CD4-positive, alpha-beta T cell treated with Interleukin-4 for 1 hour (primary cell): ENCODE results near the gene IGF2BP3.

Experiments used
- DNase-seq, 2 donors: peaks; one replicate each; pipeline ENCODE4 v3.0.0-alpha.2; 2020 to 2022

Gene IGF2BP3

GRCh38 chr7:23373151-23374004, 96.9 kb downstream of the IGF2BP3 start:
- DNase-seq, result peak; percentile 28 to 53

- no peak for DNase-seq
Observed at GRCh38 chr7:23372611-23373010, 97.7 kb downstream of the IGF2BP3 start.

GRCh38 chr7:23371654-23372053, 98.6 kb downstream of the IGF2BP3 start:
- DNase-seq, result no peak

GRCh38 chr7:23369695-23370404, 100.4 kb downstream of the IGF2BP3 start:
- DNase-seq, result no peak

GRCh38 chr7:23369100-23369499, 101.2 kb downstream of the IGF2BP3 start:
- no peak for DNase-seq

- no peak for DNase-seq
Observed at GRCh38 chr7:23358152-23358674, 112.1 kb downstream of the IGF2BP3 start.

GRCh38 chr7:23357190-23358093, 112.8 kb downstream of the IGF2BP3 start:
- peak in 1 of 2 donors; percentile 16 for DNase-seq

GRCh38 chr7:23356726-23357125, 113.6 kb downstream of the IGF2BP3 start:
- DNase-seq, result peak in 1 of 2 donors; percentile 36

GRCh38 chr7:23356168-23356567, 114.1 kb downstream of the IGF2BP3 start:
- no peak for DNase-seq

- no peak for DNase-seq
Observed at GRCh38 chr7:23353172-23353571, 117.1 kb downstream of the IGF2BP3 start.

- no peak for DNase-seq
Observed at GRCh38 chr7:23350466-23350865, 119.8 kb downstream of the IGF2BP3 start.

GRCh38 chr7:23349484-23350157, 120.7 kb downstream of the IGF2BP3 start:
- no peak for DNase-seq

GRCh38 chr7:23347682-23348180, 122.6 kb downstream of the IGF2BP3 start:
- DNase-seq, result no peak

GRCh38 chr7:23347033-23347681, 123.1 kb downstream of the IGF2BP3 start:
- no peak for DNase-seq

GRCh38 chr7:23346316-23346715, 124.0 kb downstream of the IGF2BP3 start:
- DNase-seq, result peak in 1 of 2 donors; percentile 38

GRCh38 chr7:23345601-23346000, 124.7 kb downstream of the IGF2BP3 start:
- no peak for DNase-seq

- no peak for DNase-seq
Observed at GRCh38 chr7:23343806-23344475, 126.3 kb downstream of the IGF2BP3 start.

GRCh38 chr7:23343102-23343501, 127.2 kb downstream of the IGF2BP3 start:
- DNase-seq, result no peak

GRCh38 chr7:23341846-23342598, 128.3 kb downstream of the IGF2BP3 start:
- no peak for DNase-seq

- no peak for DNase-seq
Observed at GRCh38 chr7:23338863-23339262, 131.4 kb downstream of the IGF2BP3 start.
